ENCODE data around the gene RPL9. TPM values are rescaled to one million over a fixed set of nuclear protein-coding genes. Genes with fewer than 3 reads are reported as not detected.
"Not testable (repeated sequence)": the region's sequence is repeated elsewhere in the genome, so short reads cannot be mapped to it uniquely, and the experiment has no call there.

RPL9 gene
- total RNA-seq, 1 experiment from 2014 or later, result 5,923 TPM

DNA sequence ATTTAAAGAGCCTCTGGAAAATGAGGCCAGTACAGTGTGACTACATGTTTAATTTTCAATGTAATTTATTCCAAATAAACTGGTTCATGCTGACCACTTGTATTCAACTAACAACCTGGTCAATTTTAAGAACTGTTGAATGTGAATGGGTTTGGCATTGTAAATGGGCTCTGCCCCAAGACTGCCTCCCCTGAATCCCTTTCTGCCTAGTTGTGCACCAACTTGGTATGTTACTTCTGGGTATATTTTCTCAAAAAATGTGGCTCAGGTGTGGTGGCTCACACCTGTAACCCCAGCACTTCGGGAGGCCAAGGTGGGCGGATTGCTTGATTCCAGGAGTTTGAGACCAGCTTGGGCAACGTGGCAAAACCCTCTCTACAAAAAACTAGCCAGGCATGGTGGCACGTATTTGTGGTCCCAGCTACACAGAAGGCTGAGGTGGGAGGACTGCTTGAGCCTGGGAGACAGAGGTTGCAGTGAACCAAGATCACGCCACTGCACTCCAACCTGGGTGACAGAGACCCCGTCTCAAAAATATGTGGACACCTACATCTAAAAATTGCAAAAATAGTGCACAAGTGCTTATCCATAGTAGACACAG lies 7.2 kb downstream of the RPL9 start:
- no peaks in the 10 kb centered on the region for H3K27me3 ChIP-seq
- no peaks in the 10 kb centered on the region for H3K9me3 ChIP-seq (replicated peaks)
- no peak overlapping the region for H3K27ac ChIP-seq
- no peak for DNase-seq
- H3K36me3 ChIP-seq, result peaks cover 64% of the 10 kb centered on the region
- no peaks in the 10 kb centered on the region for H3K4me1 ChIP-seq
- H3K4me3 ChIP-seq, result no peak overlapping the region

DNA sequence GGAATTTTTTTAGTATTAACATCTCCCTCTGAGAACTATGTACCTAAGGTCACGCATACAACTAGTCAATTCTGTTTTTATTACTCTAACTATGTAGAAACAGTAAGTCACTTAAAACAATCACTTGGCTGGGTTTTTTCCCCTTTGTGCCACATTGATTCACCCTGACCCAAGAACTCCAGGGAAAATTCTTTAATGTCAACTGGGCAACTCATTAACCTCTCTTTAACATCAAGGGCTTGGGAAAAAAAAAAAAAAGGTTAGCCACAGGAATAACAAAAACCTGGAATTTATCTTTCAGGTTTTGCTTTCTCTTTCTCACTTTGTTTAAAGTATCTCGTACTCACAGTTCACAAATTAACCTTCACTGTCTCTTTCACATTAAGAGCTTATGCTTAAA lies 8.1 kb downstream of the RPL9 start:
- Histone ChIP-seq H3K4me3 (no peak overlapping the region), H3K36me3 (peaks cover 55% of the 10 kb centered on the region), H3K27ac (no peak overlapping the region), H3K4me1 (no peaks in the 10 kb centered on the region), H3K27me3 (no peaks in the 10 kb centered on the region), H3K9me3 (replicated peaks) (no peaks in the 10 kb centered on the region)
- DNase-seq, result no peak

DNA sequence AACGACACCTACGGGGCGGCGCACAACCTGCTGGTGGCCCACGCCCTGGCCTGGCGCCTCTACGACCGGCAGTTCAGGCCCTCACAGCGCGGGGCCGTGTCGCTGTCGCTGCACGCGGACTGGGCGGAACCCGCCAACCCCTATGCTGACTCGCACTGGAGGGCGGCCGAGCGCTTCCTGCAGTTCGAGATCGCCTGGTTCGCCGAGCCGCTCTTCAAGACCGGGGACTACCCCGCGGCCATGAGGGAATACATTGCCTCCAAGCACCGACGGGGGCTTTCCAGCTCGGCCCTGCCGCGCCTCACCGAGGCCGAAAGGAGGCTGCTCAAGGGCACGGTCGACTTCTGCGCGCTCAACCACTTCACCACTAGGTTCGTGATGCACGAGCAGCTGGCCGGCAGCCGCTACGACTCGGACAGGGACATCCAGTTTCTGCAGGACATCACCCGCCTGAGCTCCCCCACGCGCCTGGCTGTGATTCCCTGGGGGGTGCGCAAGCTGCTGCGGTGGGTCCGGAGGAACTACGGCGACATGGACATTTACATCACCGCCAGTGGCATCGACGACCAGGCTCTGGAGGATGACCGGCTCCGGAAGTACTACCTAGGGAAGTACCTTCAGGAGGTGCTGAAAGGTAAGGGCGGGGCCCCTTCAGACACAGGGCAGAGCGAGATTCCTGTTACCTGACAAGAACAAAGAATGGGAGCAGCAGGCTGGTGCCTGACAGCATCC lies 11.7 kb downstream of the RPL9 start:
- H3K27me3 ChIP-seq, result no peaks in the 10 kb centered on the region
- H3K27ac ChIP-seq, result no peak overlapping the region
- H3K36me3 ChIP-seq, result peaks cover 19% of the 10 kb centered on the region
- DNase-seq, result no peak
- H3K9me3 ChIP-seq (replicated peaks), result no peaks in the 10 kb centered on the region
- H3K4me3 ChIP-seq, result no peak overlapping the region
- no peaks in the 10 kb centered on the region for H3K4me1 ChIP-seq

DNA sequence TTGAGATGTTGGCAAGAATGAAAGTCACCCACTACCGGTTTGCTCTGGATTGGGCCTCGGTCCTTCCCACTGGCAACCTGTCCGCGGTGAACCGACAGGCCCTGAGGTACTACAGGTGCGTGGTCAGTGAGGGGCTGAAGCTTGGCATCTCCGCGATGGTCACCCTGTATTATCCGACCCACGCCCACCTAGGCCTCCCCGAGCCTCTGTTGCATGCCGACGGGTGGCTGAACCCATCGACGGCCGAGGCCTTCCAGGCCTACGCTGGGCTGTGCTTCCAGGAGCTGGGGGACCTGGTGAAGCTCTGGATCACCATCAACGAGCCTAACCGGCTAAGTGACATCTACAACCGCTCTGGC lies 12.3 kb downstream of the RPL9 start:
- no peaks in the 10 kb centered on the region for H3K27me3 ChIP-seq
- peaks cover 14% of the 10 kb centered on the region for H3K36me3 ChIP-seq
- no peak overlapping the region for H3K27ac ChIP-seq
- H3K9me3 ChIP-seq (replicated peaks), result no peaks in the 10 kb centered on the region
- no peaks in the 10 kb centered on the region for H3K4me1 ChIP-seq
- no peak for DNase-seq
- H3K4me3 ChIP-seq, result no peak overlapping the region

DNA sequence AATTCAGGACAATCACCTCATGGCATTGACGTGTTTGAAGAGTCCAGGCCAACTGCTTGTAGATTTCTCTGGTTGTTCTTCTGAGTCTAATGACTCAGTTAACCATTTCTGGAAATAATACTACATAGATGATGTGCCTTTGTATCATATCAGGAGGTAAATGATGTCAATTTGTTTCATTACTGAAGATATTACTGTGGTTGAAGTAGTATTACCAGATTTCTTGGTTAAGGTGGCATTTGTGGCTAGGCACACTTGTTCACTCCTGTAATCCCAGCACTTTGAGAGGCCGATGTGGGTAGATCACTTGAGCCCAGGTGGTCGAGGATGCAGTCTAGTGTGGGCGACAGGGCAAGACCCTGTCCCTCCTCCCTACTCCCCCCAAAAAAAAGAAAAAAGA lies 15.7 kb downstream of the RPL9 start:
- Histone ChIP-seq H3K27me3 (no peaks in the 10 kb centered on the region), H3K4me3 (no peak overlapping the region), H3K36me3 (no peaks in the 10 kb centered on the region), H3K4me1 (no peaks in the 10 kb centered on the region), H3K9me3 (replicated peaks) (no peaks in the 10 kb centered on the region), H3K27ac (no peak overlapping the region)
- no peak for DNase-seq

DNA sequence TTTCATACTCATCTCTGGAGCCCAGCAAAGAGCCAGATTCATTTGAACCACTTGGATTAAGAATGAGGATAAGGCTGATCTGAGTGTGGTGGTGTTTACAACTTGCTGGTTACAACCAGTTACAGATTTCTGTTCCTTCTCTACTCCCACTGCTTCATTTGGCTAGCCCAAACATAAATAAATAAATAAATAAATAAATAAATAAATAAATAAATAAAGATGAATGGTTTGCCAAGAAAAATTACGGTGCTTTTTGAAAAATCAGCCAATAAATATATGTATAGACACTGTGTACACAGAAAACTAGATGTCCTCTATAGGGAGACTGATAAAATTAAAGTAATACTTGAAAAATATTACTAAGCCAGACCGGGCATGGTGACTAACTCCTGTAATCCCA lies 17.1 kb downstream of the RPL9 start:
- DNase-seq, result no peak
- Histone ChIP-seq H3K9me3 (replicated peaks) (no peaks in the 10 kb centered on the region), H3K36me3 (no peaks in the 10 kb centered on the region), H3K27ac (no peak overlapping the region), H3K27me3 (no peaks in the 10 kb centered on the region), H3K4me1 (no peaks in the 10 kb centered on the region), H3K4me3 (no peak overlapping the region)

DNA sequence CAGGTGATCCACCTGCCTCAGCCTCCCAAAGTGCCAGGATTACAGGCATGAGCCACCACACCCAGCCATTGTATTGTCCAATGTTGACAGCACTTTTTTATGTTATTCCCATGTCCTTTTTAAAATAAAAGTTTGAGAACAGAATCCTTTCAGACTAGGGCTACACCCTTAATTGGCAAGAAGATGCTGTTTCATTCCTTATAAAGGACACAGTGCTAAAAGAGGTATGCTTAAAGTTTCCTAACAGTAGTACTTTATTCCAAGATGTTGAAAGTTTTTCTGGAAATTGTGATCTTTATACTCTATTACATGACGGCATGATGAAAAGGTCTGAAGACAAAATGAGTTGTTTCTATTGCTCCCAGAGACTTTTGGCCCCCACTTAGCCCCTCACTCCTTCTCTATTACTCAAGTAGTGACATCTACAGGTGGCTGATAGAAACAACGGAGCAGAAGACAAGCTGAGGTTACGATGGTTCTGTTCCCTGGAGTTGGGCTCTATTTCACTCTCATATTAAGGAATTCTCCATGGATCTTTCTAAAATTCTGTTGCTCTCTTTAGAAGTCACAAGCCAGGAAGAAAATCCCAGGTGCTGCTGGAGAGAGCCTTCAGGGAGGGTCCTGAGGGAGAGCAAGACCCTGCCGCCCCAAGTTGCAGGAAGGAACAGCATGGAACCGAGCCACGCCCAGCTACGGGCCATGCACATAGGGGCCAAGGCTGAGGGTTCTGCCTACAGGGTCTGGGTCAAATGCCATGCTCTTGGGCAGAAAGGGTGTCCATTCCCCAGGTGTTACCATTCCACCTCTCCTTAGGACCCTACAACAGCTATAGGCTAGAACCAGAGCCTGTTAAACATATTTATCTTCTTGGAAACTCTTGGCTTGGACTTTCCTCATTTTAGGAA lies 22.8 kb downstream of the RPL9 start:
- Histone ChIP-seq H3K27me3 (no peaks in the 10 kb centered on the region), H3K27ac (no peak overlapping the region), H3K4me1 (no peaks in the 10 kb centered on the region), H3K9me3 (replicated peaks) (no peaks in the 10 kb centered on the region), H3K36me3 (no peaks in the 10 kb centered on the region), H3K4me3 (no peak overlapping the region)
- DNase-seq, result no peak

DNA sequence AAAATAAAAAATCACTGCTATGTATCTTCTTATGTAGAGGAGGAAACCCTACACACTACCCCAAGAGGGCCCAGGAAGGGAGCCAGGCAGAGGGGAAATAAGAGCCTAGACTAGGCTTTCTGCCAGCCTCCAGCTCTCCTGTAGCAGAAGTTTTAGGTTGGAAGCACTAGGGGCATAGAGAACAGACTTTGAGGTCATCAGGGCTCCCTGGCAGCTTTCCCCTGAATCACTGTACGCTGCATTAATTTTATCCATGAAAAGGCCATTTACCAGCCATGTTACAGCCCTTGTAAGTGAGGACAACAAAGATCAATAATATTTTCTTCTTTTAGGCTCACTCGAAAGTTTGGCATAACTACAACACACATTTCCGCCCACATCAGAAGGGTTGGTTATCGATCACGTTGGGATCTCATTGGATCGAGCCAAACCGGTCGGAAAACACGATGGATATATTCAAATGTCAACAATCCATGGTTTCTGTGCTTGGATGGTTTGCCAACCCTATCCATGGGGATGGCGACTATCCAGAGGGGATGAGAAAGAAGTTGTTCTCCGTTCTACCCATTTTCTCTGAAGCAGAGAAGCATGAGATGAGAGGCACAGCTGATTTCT lies 24.7 kb downstream of the RPL9 start:
- Histone ChIP-seq H3K27me3 (no peaks in the 10 kb centered on the region), H3K27ac (no peak overlapping the region), H3K9me3 (replicated peaks) (no peaks in the 10 kb centered on the region)

DNA sequence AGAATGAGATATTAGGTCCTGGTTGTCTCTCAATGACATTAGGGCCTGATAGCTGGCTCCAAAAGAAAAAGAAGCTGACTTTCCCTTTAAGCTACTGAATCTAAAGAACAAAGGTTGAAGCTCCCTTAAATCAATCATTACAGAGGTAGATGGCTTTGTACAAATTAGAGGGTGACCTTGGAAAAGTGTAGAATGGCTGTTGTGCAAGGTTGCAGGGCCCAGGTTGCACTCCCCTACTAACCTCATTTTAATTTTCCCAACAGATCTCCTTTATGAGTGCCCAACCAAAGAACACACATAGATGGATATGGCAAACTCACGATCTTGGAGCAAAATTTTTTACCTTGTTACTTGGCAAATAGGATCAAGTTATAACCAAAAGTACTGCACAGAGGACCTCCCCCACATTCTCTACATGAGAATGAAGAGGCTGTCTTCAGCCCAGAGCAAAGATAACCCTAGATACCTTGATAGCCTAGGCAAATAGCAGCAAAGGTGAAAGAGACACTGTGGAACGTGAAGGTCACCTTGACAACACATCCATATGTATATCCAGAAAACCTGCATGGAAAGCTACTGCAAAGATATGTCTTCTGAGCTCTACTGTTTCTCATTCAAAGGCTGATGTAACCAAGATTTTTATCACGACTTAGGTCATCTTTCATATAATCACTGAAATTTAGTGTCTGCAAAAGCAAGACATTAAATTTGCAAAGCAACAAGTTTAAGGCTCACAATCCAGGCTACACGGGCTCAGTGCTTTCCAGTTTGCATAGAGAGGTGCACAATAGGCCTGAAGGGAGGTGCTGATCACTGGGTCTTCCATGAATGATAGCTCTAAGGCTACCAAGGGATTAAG lies 29.0 kb downstream of the RPL9 start:
- DNase-seq, result no peak
- Histone ChIP-seq H3K4me1 (no peaks in the 10 kb centered on the region), H3K27ac (no peak overlapping the region), H3K4me3 (no peak overlapping the region), H3K36me3 (no peaks in the 10 kb centered on the region), H3K27me3 (no peaks in the 10 kb centered on the region), H3K9me3 (replicated peaks) (no peaks in the 10 kb centered on the region)

More for the DNA sequence above, 24.7 kb downstream of the RPL9 start:
- Histone ChIP-seq H3K36me3 (no peaks in the 10 kb centered on the region), H3K4me3 (no peak overlapping the region), H3K4me1 (no peaks in the 10 kb centered on the region)
- no peak for DNase-seq

DNA sequence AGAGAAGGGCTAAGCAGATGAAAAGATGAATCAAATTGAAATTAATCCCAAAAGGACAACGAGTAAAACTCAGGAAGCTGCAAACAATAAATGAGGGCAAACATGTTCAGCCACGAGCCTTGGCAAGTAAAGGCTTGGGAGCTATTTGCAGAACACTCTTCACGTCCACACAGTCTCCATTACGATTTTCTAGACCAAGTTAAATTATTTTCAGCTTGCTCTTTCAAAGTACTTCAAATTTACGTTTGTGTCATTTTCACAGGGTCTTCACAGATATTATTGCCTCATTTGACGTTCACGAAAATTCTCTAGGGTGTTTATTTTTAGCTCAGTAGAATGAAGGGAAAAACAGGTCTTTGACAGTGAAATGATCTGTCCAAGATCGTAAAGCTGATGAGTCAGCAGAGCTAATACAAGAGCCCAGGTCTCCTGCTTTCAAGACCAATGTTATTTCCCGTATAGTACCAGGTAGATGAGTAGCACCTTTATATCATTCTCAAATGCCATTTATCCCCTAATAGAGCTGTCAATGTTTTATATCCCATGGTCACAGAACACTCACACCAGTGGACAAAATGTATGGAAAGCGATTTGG lies 31.1 kb downstream of the RPL9 start:
- H3K4me3 ChIP-seq, result no peak overlapping the region
- DNase-seq, result no peak
- H3K4me1 ChIP-seq, result no peaks in the 10 kb centered on the region
- no peaks in the 10 kb centered on the region for H3K36me3 ChIP-seq
- no peaks in the 10 kb centered on the region for H3K9me3 ChIP-seq (replicated peaks)
- H3K27ac ChIP-seq, result no peak overlapping the region
- H3K27me3 ChIP-seq, result no peaks in the 10 kb centered on the region

DNA sequence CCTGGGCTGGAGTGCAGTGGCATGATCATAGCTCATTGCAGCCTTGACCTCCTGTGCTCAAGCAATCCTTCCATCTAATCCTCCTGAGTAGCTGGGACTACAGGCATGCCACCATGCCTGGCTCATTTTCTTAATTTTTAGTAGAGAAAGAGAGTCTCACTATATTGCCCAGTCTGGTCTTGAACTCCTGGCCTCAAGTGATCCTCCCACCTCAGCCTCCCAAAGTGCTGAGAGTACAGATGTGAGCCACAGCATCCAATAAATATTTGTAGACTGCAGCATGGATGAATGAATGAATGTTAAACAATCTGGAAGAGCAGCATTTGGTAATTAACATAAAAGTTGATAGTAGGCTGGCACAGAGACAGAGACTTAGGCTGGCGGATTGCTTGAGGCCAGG lies 32.0 kb downstream of the RPL9 start:
- no peak overlapping the region for H3K27ac ChIP-seq
- no peak overlapping the region for H3K4me3 ChIP-seq
- H3K9me3 ChIP-seq (replicated peaks), result no peaks in the 10 kb centered on the region
- no peak for DNase-seq
- no peaks in the 10 kb centered on the region for H3K4me1 ChIP-seq
- no peaks in the 10 kb centered on the region for H3K27me3 ChIP-seq
- no peaks in the 10 kb centered on the region for H3K36me3 ChIP-seq

DNA sequence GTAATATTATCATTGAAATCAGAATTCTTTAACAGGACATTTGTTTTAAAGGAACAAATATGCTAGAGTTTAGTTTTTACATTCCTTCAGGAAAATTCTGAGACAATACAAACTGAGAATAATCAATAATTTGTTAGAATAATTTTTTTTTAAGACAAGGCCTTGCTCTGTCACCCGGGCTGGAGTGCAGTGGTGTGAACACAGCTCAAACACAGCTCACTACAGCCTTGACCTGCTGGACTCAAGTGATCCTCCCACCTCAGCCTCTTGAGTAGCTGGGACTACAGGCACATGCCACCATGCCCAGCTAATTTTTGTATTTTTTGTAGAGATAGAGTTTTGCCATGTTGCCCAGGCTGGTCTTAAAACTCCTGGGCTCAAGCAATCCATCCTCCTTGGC lies 33.4 kb downstream of the RPL9 start:
- H3K9me3 ChIP-seq (replicated peaks); H3K27ac ChIP-seq; H3K4me1 ChIP-seq; DNase-seq; H3K27me3 ChIP-seq; H3K36me3 ChIP-seq; H3K4me3 ChIP-seq: not testable (repeated sequence)

DNA sequence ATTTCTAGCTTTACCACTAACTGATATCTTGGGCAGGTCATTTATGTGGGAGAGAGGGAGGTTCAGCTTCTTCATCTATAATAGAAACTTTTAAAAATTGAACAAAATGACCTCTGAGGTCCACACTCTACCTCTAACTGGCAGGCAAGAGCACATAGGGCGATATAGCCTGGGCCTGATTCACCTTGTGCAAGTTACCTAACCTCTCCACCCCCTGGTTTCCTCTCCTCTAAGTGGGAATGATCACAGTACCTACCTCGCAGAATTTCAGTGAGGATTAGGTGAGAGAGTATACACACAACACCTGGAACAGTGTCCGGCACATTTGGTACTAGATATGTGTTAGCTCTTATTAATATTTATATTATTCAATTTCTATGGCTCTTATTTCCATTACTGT lies 36.5 kb downstream of the RPL9 start:
- Histone ChIP-seq H3K4me1 (no peaks in the 10 kb centered on the region), H3K9me3 (replicated peaks) (no peaks in the 10 kb centered on the region), H3K4me3 (no peak overlapping the region), H3K36me3 (no peaks in the 10 kb centered on the region), H3K27me3 (no peaks in the 10 kb centered on the region; the same call in 1 of the 2 replicates), H3K27ac (no peak overlapping the region)
- DNase-seq, result no peak

DNA sequence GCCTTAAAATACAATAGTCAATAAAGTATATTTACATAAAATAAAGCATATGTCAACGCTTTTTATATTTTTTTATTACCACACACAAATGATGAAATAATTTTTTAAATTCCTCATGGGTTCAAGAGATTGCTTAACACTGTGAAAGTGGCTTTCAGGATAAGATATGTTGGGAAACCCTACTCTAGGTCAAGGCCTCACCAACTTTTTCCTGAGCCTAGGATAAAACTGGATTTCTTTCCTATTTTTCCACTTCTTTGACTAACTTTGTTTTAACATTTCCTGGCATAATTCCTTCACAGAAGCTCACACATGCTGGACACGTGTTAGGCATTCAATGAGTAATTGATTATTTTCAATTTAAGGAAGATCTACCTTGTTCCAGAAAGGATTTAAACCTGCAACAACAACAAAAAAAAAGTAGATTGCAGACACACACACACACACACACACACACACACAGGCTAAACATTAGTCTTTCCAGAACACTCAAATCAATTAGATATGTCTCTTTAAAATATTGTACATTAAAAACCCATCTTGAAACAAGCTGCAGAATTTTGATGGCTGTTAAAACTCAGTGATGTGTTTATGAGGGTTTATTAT lies 42.9 kb downstream of the RPL9 start:
- Histone ChIP-seq H3K27ac (no peak overlapping the region), H3K9me3 (replicated peaks) (no peaks in the 10 kb centered on the region), H3K36me3 (no peaks in the 10 kb centered on the region), H3K4me1 (no peaks in the 10 kb centered on the region), H3K27me3 (no peaks in the 10 kb centered on the region; the same call in 1 of the 2 replicates), H3K4me3 (no peak overlapping the region)
- DNase-seq, result no peak

Measured in SJCRH30 (cell line).